VCaP (cell line): ENCODE data around the gene SRSF4.

Experiments used
- H3K27ac ChIP-seq: fragments of 450-650 bp; 2 replicates; pipeline ENCODE4 v1.5.1; 2017
- TF ChIP-seq, protein P1 (sequence below): fragments of 450-650 bp; conservative IDR thresholded peaks from 2 replicates; pipeline ENCODE4 v1.5.1; 2017; ENCODE audit warnings: mild to moderate bottlenecking, moderate library complexity

The SRSF4 gene

GRCh38 chr1:29128739-29129138 lies 53.0 kb downstream of the SRSF4 start:
- no peak overlapping the region for H3K27ac ChIP-seq
- TF ChIP-seq, protein P1, sequence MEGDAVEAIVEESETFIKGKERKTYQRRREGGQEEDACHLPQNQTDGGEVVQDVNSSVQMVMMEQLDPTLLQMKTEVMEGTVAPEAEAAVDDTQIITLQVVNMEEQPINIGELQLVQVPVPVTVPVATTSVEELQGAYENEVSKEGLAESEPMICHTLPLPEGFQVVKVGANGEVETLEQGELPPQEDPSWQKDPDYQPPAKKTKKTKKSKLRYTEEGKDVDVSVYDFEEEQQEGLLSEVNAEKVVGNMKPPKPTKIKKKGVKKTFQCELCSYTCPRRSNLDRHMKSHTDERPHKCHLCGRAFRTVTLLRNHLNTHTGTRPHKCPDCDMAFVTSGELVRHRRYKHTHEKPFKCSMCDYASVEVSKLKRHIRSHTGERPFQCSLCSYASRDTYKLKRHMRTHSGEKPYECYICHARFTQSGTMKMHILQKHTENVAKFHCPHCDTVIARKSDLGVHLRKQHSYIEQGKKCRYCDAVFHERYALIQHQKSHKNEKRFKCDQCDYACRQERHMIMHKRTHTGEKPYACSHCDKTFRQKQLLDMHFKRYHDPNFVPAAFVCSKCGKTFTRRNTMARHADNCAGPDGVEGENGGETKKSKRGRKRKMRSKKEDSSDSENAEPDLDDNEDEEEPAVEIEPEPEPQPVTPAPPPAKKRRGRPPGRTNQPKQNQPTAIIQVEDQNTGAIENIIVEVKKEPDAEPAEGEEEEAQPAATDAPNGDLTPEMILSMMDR: no peak

DNA sequence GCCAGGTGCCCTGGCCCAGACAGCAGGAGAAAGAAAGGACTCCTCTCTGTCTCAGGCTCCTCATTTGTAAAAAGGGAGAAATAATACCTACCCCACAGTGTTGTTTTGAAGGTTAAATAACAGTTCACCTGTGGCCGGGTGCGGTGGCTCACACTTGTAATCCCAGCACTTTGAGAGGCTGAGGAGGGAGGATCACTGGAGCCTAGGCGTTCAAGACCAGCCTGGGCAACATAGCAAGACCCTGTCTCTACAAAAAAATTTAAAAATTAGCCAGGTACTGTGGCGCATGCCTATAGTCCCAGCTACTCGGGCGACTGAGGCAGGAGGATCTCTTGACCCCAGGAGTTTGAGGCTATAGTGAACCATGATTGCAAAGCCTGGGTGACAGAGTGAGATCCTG lies 55.5 kb downstream of the SRSF4 start:
- TF ChIP-seq, protein P1: no peak
- H3K27ac ChIP-seq: no peak overlapping the region

- no peak overlapping the region for H3K27ac ChIP-seq
- TF ChIP-seq, protein P1: no peak
Measured at GRCh38 chr1:29125788-29126187, 55.9 kb downstream of the SRSF4 start.

DNA sequence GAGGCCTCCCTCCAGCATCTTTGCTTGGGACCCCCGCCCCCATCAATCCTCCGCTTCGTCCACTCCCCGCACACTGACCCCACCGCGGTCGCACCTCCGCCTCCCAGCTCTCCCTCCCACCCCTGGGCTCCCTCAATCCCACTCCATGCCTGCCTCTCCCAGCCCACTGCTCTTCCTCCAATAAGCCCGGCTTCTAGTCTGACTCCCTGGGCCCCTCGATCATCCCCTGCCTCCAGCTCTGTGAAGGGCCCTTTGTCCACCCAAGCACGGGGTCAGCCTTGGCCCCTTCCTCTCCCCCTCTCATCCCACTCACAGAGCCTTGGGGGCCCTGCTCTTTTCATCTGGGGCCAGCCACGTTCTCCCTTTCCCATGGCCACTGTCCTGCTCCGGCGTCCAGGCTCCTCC lies 56.5 kb downstream of the SRSF4 start:
- H3K27ac ChIP-seq: no peak overlapping the region; the same call in 1 of the 2 replicates
- TF ChIP-seq, protein P1: no peak

DNA sequence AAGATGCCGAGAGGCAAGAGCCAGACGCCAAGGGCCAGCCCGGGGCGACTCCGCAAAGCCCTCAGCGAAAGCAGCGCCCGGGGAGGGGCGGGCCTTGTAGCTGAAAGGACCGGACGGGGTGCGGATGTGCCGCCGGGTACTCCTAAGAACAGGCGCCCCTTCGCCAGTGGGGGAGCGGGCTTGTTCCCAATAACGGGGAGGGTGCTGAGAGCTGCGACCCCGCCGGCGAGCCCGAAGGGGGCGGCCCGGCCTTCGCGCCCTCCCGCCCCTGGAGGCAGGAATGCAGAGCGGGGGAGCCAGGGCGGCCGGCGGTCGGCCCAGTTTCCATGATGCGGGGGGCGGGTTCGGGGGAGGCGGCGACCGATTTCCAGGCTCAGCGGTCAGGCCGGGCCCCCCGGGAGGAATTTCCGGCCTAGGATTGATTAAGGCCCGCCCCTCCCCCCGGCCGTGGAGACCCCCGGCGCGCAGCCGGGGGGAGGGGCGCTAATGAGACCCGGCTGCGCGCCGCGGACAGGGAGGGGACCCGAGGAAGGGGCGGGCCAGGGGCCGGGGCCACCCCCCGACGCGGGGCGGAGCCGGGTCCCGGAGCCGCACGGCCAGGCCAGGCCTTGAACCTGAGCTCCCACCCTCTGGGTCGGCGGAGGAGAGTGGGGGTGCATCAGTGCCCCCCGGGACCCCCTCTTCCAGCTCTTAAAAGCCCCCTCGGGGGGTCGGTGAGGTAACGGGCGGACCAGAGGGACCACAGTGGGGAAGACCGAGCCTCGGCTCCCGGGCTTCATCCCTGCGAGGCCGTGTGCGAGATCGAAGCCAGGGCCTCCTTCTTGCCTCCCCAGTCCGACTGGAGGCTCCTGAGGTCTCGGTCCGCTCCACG lies 57.1 kb downstream of the SRSF4 start:
- H3K27ac ChIP-seq: peak overlapping the region; percentile 44; the same call in 1 of the 2 replicates

GRCh38 chr1:29123887-29124365 lies 57.8 kb downstream of the SRSF4 start, which contains the start of gene TMEM200B:
Gene TMEM200B, minus strand, starts transcription at chr1:29123903. Its CDS starts 2,075 bp downstream, at chr1:29121828.
- H3K27ac ChIP-seq: peak within 1 kb of the TSS; percentile 44; the same call in 1 of the 2 replicates
- TF ChIP-seq, protein P1: no peak

More for the DNA sequence above, 57.1 kb downstream of the SRSF4 start:
- TF ChIP-seq, protein P1: peak; percentile 29

DNA sequence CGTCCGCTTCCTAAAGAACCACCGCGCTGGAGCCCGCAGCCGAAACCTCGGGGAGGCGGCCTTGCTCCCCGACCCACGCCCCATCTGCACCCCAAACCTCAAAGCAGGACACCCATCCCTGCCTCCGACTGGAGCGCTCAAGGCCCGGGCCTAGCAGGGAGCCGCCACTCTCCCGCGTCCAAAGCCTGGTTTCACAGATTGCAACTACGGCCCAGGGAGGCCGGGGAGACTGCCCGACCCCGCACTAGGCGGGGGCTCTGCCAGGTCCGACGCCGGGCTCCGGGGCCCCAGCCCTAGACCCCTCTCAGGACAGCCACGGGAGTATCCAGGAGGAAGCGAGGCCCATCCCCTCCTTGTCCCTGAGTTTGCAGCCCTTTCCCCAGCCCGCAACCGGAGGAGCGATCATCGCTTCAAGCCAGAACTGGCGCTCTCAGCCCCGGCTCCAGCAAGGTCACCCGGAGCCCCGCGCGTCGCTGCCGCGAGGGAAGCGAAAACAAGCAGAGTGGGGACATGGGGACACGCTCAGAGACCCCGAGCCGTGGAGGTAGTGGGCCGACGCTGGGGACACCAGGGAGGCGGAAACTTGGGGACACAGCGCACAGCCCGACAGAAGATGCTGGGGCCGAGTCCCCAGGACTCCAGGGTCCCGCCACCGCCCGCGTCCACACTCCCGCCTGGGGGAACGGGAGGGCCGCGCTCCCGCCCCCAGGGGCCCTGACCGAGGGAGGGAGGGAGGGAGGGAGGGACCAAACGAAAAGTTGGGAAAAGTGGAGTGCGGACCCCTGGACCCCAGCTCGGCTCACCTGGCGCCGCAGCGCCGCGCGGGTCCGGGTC lies 58.4 kb downstream of the SRSF4 start:
- TF ChIP-seq, protein P1: no peak
- no peak overlapping the region for H3K27ac ChIP-seq
